GM10266 (cell line): ENCODE data around the gene REEP1.

ENCODE experiments used
- DNase-seq: peaks from one replicate; pipeline ENCODE4 v3.0.0; 2012; ENCODE audit errors: extremely low spot score
- CTCF ChIP-seq: IDR thresholded peaks from 2 replicates; pipeline ENCODE4 v1.5.1; 2012; ENCODE audit warnings: mild to moderate bottlenecking, low read depth; ENCODE audit not compliant: control insufficient read depth, insufficient read depth; ENCODE audit errors: missing control alignments

The REEP1 gene

DNA sequence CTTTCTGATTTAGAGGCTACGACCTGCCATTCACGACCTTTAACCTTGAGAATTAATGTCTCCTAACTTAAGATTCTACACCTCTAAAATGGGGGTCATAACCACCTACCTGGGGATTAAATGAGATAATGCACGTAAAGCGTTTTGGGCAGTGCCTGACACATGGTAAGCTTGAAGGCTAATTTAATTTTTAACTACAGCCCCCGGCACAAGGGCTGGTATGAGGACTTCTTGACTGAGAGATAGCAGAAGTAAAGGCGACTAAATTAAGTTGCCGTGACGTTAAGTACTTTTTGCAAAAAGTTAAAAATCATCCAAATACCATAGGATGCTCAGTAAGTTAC lies 137.6 kb downstream of the REEP1 start:
- DNase-seq: no peak
- TF ChIP-seq CTCF: no peak

- no peak for DNase-seq
- TF ChIP-seq CTCF: no peak
Measured at GRCh38 chr2:86195808-86196387, 141.5 kb downstream of the REEP1 start.

GRCh38 chr2:86195055-86195807 lies 142.2 kb downstream of the REEP1 start, which contains the start of gene IMMT:
Gene IMMT, minus strand, starts transcription at chr2:86195462. Its CDS starts 80 bp downstream, at chr2:86195382.
- no peak for TF ChIP-seq CTCF
- DNase-seq: peak; percentile 87

DNA sequence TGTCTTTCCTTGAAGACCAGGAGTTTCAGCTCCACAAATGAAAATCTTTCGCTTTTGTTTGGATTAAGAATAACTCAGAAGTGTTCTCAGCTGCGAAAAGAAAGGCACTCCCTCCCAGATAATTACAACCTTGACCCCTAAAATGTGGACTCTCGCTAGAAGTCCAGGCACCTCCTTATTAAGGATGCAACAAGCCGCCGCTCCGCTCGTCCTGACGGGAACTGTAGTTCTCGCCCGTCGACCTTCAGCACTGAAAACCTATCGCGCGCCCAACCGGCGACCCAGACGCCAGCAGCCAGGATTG lies 142.7 kb downstream of the REEP1 start:
- no peak for TF ChIP-seq CTCF
- no peak for DNase-seq

GRCh38 chr2:86193901-86194567 lies 143.4 kb downstream of the REEP1 start:
- TF ChIP-seq CTCF: no peak
- DNase-seq: no peak

DNA sequence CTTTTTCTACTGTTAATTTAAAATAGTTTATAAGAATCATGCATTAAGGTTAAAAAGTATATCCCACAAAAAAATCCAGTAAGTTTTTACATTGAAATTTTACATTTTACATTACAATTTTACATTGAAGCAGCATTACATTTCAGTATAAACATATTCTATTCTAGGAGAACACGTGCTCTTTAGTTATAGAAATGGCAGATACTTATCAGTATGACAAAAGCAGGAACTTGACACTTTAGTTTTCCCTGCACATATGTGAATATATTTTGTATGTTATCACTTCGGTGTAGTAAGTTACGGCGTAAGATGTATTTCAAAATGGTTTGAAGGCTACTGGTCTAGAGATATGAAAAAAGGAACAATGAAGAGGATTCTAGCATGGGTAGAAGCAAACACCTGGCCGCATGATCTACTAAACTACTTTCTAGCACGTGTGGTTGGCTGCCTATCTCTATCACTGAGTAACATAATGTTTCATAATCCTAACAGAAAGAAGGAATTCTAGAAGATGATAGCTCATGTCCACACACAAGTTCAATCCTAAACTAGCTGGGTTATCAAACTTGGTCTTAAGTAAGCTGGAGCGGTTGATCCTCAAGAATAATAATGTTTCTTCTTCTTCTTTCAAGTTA lies 147.5 kb downstream of the REEP1 start:
- no peak for DNase-seq
- no peak for TF ChIP-seq CTCF
